ENCODE data around the gene TTC24.

Gene TTC24

DNA sequence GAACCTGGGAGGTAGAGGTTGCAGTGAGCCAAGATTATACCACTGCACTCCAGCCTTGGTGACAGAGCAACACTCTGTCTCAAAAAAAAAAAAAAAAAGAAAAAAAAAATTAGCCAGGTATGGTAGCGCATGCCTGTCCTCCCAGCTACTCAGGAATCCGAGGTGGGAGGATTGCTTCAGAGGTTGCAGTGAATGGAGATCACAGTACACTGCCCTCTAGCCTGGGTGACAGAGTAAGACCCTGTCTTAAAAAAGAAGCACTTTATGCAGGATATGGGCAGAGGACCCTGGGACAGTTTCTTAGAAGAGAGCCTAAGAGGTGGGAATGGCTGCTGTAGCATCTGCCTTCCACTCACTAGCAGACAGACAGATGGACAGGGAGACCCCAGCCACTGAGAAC is 30.1 kb upstream of the TTC24 start:
- TF ChIP-seq, protein P1, sequence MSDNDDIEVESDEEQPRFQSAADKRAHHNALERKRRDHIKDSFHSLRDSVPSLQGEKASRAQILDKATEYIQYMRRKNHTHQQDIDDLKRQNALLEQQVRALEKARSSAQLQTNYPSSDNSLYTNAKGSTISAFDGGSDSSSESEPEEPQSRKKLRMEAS (IDR thresholded peaks at IDR 0.05), result no peak
- TF ChIP-seq ZBTB7A (IDR thresholded peaks at IDR 0.05; ENCODE audit: low read depth), result no peak
- no peak for TF ChIP-seq TEAD4 (IDR thresholded peaks at IDR 0.05)

DNA sequence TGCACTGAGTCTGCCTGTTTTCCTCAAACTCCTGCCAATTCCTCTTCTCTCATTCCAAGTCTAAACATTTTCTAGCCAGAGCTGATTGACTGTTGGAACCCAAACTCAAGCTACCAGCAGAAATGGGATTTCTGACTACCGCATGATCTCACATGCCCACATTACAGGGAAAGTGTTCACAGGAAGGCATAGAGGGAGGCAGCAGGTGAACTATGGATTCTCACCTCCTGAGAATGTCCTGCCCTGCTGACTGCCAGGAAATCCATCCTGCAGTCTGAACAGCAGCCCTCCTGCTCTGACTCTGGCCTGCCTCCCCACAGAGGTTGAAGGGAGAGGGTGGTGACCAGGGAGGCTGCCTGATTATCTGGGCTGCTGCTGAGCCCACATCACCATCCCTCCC is 29.7 kb upstream of the TTC24 start:
- TF ChIP-seq ZBTB7A (IDR thresholded peaks at IDR 0.05; ENCODE audit: low read depth) (no peak), YY1 (IDR thresholded peaks at IDR 0.05; ENCODE audit: low read depth) (no peak), CREB1 (IDR thresholded peaks at IDR 0.05; ENCODE audit: low read depth) (no peak), TAF1 (IDR thresholded peaks at IDR 0.05; ENCODE audit: low read depth) (no peak), EGR1 (IDR thresholded peaks at IDR 0.05) (no peak), NFIC (IDR thresholded peaks at IDR 0.05) (no peak), TEAD4 (IDR thresholded peaks at IDR 0.05) (no peak)
- TF ChIP-seq, protein P2, sequence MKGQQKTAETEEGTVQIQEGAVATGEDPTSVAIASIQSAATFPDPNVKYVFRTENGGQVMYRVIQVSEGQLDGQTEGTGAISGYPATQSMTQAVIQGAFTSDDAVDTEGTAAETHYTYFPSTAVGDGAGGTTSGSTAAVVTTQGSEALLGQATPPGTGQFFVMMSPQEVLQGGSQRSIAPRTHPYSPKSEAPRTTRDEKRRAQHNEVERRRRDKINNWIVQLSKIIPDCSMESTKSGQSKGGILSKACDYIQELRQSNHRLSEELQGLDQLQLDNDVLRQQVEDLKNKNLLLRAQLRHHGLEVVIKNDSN (IDR thresholded peaks at IDR 0.05), result no peak
- TF ChIP-seq, protein P1 (IDR thresholded peaks at IDR 0.05), result no peak
- TF ChIP-seq, protein P3, sequence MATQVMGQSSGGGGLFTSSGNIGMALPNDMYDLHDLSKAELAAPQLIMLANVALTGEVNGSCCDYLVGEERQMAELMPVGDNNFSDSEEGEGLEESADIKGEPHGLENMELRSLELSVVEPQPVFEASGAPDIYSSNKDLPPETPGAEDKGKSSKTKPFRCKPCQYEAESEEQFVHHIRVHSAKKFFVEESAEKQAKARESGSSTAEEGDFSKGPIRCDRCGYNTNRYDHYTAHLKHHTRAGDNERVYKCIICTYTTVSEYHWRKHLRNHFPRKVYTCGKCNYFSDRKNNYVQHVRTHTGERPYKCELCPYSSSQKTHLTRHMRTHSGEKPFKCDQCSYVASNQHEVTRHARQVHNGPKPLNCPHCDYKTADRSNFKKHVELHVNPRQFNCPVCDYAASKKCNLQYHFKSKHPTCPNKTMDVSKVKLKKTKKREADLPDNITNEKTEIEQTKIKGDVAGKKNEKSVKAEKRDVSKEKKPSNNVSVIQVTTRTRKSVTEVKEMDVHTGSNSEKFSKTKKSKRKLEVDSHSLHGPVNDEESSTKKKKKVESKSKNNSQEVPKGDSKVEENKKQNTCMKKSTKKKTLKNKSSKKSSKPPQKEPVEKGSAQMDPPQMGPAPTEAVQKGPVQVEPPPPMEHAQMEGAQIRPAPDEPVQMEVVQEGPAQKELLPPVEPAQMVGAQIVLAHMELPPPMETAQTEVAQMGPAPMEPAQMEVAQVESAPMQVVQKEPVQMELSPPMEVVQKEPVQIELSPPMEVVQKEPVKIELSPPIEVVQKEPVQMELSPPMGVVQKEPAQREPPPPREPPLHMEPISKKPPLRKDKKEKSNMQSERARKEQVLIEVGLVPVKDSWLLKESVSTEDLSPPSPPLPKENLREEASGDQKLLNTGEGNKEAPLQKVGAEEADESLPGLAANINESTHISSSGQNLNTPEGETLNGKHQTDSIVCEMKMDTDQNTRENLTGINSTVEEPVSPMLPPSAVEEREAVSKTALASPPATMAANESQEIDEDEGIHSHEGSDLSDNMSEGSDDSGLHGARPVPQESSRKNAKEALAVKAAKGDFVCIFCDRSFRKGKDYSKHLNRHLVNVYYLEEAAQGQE (IDR thresholded peaks at IDR 0.05; ENCODE audit: low read depth), result no peak

DNA sequence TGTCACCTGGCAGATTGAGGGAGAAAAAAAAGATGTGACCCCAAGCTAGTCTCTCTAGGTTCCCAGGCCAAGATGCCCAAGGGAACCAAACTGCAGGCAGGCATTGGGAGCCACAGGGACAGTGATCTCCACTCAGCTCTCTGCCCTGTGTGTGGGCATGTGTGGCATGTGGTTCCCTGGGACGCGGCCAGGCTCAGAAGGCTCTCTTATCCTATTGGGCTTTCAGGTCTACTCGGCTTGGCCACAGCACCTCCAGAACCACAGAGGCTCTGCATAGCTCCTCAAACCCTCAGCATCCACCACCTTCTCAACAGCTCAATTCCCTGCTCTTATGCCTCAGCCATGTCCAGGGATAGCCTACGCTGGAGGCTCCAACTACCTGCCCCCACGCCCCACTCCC is 29.2 kb upstream of the TTC24 start:
- no peak for TF ChIP-seq FOXM1 (IDR thresholded peaks at IDR 0.05; ENCODE audit: borderline replicate concordance, low read depth)
- TF ChIP-seq TCF12 (IDR thresholded peaks at IDR 0.05; ENCODE audit: low read depth), result no peak
- TF ChIP-seq, protein P1 (IDR thresholded peaks at IDR 0.05), result no peak
- TF ChIP-seq CEBPB (IDR thresholded peaks at IDR 0.05), result no peak
- TF ChIP-seq NFIC (IDR thresholded peaks at IDR 0.05), result no peak
- TF ChIP-seq YY1 (IDR thresholded peaks at IDR 0.05; ENCODE audit: low read depth), result no peak
- TF ChIP-seq, protein P3 (IDR thresholded peaks at IDR 0.05; ENCODE audit: low read depth), result no peak
- TF ChIP-seq ZBTB7A (IDR thresholded peaks at IDR 0.05; ENCODE audit: low read depth), result no peak
- TF ChIP-seq TEAD4 (IDR thresholded peaks at IDR 0.05), result no peak
- TF ChIP-seq, protein P2 (IDR thresholded peaks at IDR 0.05), result no peak
- no peak for TF ChIP-seq EGR1 (IDR thresholded peaks at IDR 0.05)
- no peak for TF ChIP-seq EP300 (IDR thresholded peaks at IDR 0.05; ENCODE audit: borderline replicate concordance)
- TF ChIP-seq TAF1 (IDR thresholded peaks at IDR 0.05; ENCODE audit: low read depth), result no peak
- no peak for TF ChIP-seq RAD21 (IDR thresholded peaks at IDR 0.05; ENCODE audit: low read depth)
- TF ChIP-seq CREB1 (IDR thresholded peaks at IDR 0.05; ENCODE audit: low read depth), result no peak

DNA sequence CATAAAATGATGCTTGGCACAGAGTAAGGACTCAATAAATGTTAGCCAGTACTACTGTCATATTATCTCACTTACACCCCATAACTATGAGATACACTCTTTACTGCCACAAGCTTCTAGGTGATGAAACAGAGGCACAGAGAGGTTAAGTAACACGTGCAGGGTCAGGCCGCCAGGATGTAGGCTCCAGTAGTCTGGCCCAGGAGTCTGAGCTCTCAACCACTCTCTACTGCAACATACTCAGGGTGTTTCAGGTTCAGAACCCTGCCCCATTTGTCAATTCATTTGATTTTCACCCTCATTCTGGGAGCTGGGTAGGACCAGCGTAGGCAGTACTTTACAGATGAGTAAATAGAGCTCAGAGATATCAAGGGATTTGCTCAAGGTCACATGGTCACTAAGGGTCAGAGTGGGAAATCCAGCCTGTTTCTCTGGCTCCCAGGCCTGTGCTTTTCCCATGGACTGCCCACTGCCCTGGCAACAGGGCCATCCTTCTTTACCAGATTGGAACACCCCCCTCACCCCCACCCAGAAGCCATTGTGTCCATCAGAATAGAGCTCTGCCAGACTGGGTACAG is 28.4 kb upstream of the TTC24 start:
- TF ChIP-seq TCF12 (IDR thresholded peaks at IDR 0.05; ENCODE audit: low read depth), result no peak
- TF ChIP-seq ZBTB7A (IDR thresholded peaks at IDR 0.05; ENCODE audit: low read depth), result no peak
- no peak for TF ChIP-seq TAF1 (IDR thresholded peaks at IDR 0.05; ENCODE audit: low read depth)
- TF ChIP-seq CEBPB (IDR thresholded peaks at IDR 0.05), result no peak
- TF ChIP-seq, protein P2 (IDR thresholded peaks at IDR 0.05), result no peak
- TF ChIP-seq, protein P1 (IDR thresholded peaks at IDR 0.05), result no peak
- TF ChIP-seq RAD21 (IDR thresholded peaks at IDR 0.05; ENCODE audit: low read depth), result no peak

DNA sequence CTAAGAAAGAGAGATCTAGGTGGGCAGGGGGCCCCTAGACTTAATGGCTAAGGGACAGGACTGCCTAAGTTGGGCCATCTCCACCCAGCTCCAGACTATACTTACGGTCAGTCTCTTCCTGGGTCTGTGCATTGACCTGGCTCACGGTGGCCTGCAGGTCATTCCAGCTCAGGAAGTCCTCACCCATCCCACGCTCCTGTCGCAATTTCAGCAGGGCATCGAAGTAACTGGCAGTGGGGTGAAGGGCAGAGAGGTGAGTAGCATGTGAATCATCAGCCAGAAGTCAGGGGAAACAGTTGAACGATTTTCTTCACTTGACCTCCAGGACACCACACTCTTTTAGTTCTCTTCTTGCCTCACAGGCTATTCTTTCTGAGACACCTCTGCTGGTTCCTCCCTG is 27.7 kb upstream of the TTC24 start:
- TF ChIP-seq TAF1 (IDR thresholded peaks at IDR 0.05; ENCODE audit: low read depth) (no peak), CREB1 (IDR thresholded peaks at IDR 0.05; ENCODE audit: low read depth) (no peak), ZBTB7A (IDR thresholded peaks at IDR 0.05; ENCODE audit: low read depth) (no peak), FOXM1 (IDR thresholded peaks at IDR 0.05; ENCODE audit: borderline replicate concordance, low read depth) (no peak), EP300 (IDR thresholded peaks at IDR 0.05; ENCODE audit: borderline replicate concordance) (no peak), TEAD4 (IDR thresholded peaks at IDR 0.05) (no peak), RAD21 (IDR thresholded peaks at IDR 0.05; ENCODE audit: low read depth) (no peak), NFIC (IDR thresholded peaks at IDR 0.05) (no peak)
- TF ChIP-seq, protein P2 (IDR thresholded peaks at IDR 0.05), result no peak
- TF ChIP-seq, protein P1 (IDR thresholded peaks at IDR 0.05), result no peak

Data from Ishikawa (cell line).